ENCODE data around the gene NRXN3. TPM values are rescaled to one million over a fixed set of nuclear protein-coding genes. Genes with fewer than 3 reads are reported as not detected.

The NRXN3 gene
- polyA plus RNA-seq, 1 donor from 2014 or later = not detected

- Mint-ChIP-seq H3K4me3 (no peak overlapping the region), H3K9me3 (peaks cover 0 to 2% (median 0%) of the 10 kb centered on the region in 3 donors), H3K36me3 (no peaks in the 10 kb centered on the region), H3K27me3 (peaks cover 3% of the 10 kb centered on the region), H3K27ac (peak overlapping the region in 1 of 3 donors; percentile 16), H3K4me1 (no peaks in the 10 kb centered on the region)
These were observed 554.9 kb downstream of the NRXN3 start for GRCh38 chr14:78725086-78725485.

- Mint-ChIP-seq H3K36me3 (no peaks in the 10 kb centered on the region), H3K4me3 (no peak overlapping the region), H3K4me1 (no peaks in the 10 kb centered on the region), H3K9me3 (no peaks in the 10 kb centered on the region), H3K27me3 (peaks cover 1% of the 10 kb centered on the region), H3K27ac (no peak overlapping the region)
These were observed 566.9 kb downstream of the NRXN3 start for GRCh38 chr14:78737116-78737515.

GRCh38 chr14:78737601-78738000 lies 567.4 kb downstream of the NRXN3 start:
- Mint-ChIP-seq H3K36me3 (no peaks in the 10 kb centered on the region), H3K4me3 (no peak overlapping the region), H3K27ac (no peak overlapping the region), H3K9me3 (no peaks in the 10 kb centered on the region), H3K27me3 (peaks cover 1% of the 10 kb centered on the region), H3K4me1 (no peaks in the 10 kb centered on the region)

GRCh38 chr14:78746086-78746595 lies 576.0 kb downstream of the NRXN3 start:
- no peak overlapping the region for H3K27ac Mint-ChIP-seq
- no peak overlapping the region for H3K4me3 Mint-ChIP-seq
- no peaks in the 10 kb centered on the region for H3K27me3 Mint-ChIP-seq
- H3K36me3 Mint-ChIP-seq = no peaks in the 10 kb centered on the region
- no peaks in the 10 kb centered on the region for H3K9me3 Mint-ChIP-seq
- H3K4me1 Mint-ChIP-seq = peaks cover 0 to 1% (median 0%) of the 10 kb centered on the region in 3 donors

GRCh38 chr14:78747813-78748212 lies 577.6 kb downstream of the NRXN3 start:
- Mint-ChIP-seq H3K36me3 (no peaks in the 10 kb centered on the region), H3K27me3 (no peaks in the 10 kb centered on the region), H3K4me3 (no peak overlapping the region), H3K4me1 (peaks cover 0 to 1% (median 0%) of the 10 kb centered on the region in 3 donors), H3K9me3 (no peaks in the 10 kb centered on the region), H3K27ac (no peak overlapping the region)

GRCh38 chr14:78752518-78753188 lies 582.5 kb downstream of the NRXN3 start:
- Mint-ChIP-seq H3K27me3 (no peaks in the 10 kb centered on the region), H3K4me3 (no peak overlapping the region), H3K9me3 (peaks cover 0 to 2% (median 0%) of the 10 kb centered on the region in 3 donors), H3K4me1 (peaks cover 0 to under 1% (median 0%) of the 10 kb centered on the region in 3 donors), H3K27ac (no peak overlapping the region), H3K36me3 (no peaks in the 10 kb centered on the region)

- H3K4me1 Mint-ChIP-seq = no peaks in the 10 kb centered on the region
These were observed 583.9 kb downstream of the NRXN3 start for GRCh38 chr14:78754059-78754458.

GRCh38 chr14:78758333-78758732 lies 588.2 kb downstream of the NRXN3 start:
- no peaks in the 10 kb centered on the region for H3K4me1 Mint-ChIP-seq

More at GRCh38 chr14:78754059-78754458, 583.9 kb downstream of the NRXN3 start:
- no peaks in the 10 kb centered on the region for H3K27me3 Mint-ChIP-seq
- no peak overlapping the region for H3K4me3 Mint-ChIP-seq
- H3K9me3 Mint-ChIP-seq = peaks cover 0 to 2% (median 0%) of the 10 kb centered on the region in 3 donors
- H3K36me3 Mint-ChIP-seq = no peaks in the 10 kb centered on the region
- H3K27ac Mint-ChIP-seq = no peak overlapping the region

GRCh38 chr14:78762331-78762730 lies 592.2 kb downstream of the NRXN3 start:
- Mint-ChIP-seq H3K36me3 (no peaks in the 10 kb centered on the region), H3K4me1 (no peaks in the 10 kb centered on the region), H3K27ac (no peak overlapping the region), H3K27me3 (peaks cover 3% of the 10 kb centered on the region), H3K9me3 (peaks cover 0 to 1% (median 0%) of the 10 kb centered on the region in 3 donors), H3K4me3 (no peak overlapping the region)

More at GRCh38 chr14:78758333-78758732, 588.2 kb downstream of the NRXN3 start:
- peaks cover 0 to 2% (median 0%) of the 10 kb centered on the region in 3 donors for H3K9me3 Mint-ChIP-seq
- no peak overlapping the region for H3K27ac Mint-ChIP-seq
- no peak overlapping the region for H3K4me3 Mint-ChIP-seq
- H3K36me3 Mint-ChIP-seq = no peaks in the 10 kb centered on the region
- peaks cover 1% of the 10 kb centered on the region for H3K27me3 Mint-ChIP-seq

GRCh38 chr14:78763746-78764145 lies 593.6 kb downstream of the NRXN3 start:
- Mint-ChIP-seq H3K27me3 (peaks cover 3% of the 10 kb centered on the region), H3K4me1 (no peaks in the 10 kb centered on the region), H3K27ac (no peak overlapping the region), H3K4me3 (no peak overlapping the region), H3K9me3 (peaks cover 0 to 2% (median 0%) of the 10 kb centered on the region in 3 donors), H3K36me3 (no peaks in the 10 kb centered on the region)

GRCh38 chr14:78764240-78764639 lies 594.1 kb downstream of the NRXN3 start:
- H3K4me1 Mint-ChIP-seq = no peaks in the 10 kb centered on the region
- no peak overlapping the region for H3K4me3 Mint-ChIP-seq
- no peaks in the 10 kb centered on the region for H3K36me3 Mint-ChIP-seq
- no peak overlapping the region for H3K27ac Mint-ChIP-seq
- peaks cover 3% of the 10 kb centered on the region for H3K27me3 Mint-ChIP-seq
- peaks cover 0 to 2% (median 0%) of the 10 kb centered on the region in 3 donors for H3K9me3 Mint-ChIP-seq

- Mint-ChIP-seq H3K9me3 (peaks cover 0 to 2% (median 0%) of the 10 kb centered on the region in 3 donors), H3K4me1 (no peaks in the 10 kb centered on the region), H3K4me3 (no peak overlapping the region), H3K27me3 (peaks cover 3% of the 10 kb centered on the region), H3K36me3 (no peaks in the 10 kb centered on the region), H3K27ac (no peak overlapping the region)
These were observed 594.5 kb downstream of the NRXN3 start for GRCh38 chr14:78764645-78765044.

- H3K9me3 Mint-ChIP-seq = peaks cover 0 to 2% (median 0%) of the 10 kb centered on the region in 3 donors
- H3K36me3 Mint-ChIP-seq = no peaks in the 10 kb centered on the region
These were observed 597.3 kb downstream of the NRXN3 start for GRCh38 chr14:78767436-78767835.

GRCh38 chr14:78782551-78782950 lies 612.4 kb downstream of the NRXN3 start:
- Mint-ChIP-seq H3K27me3 (peaks cover 3% of the 10 kb centered on the region), H3K4me3 (no peak overlapping the region), H3K36me3 (no peaks in the 10 kb centered on the region), H3K27ac (no peak overlapping the region), H3K4me1 (no peaks in the 10 kb centered on the region), H3K9me3 (peaks cover 2 to 8% (median 6%) of the 10 kb centered on the region in 3 donors)

More at GRCh38 chr14:78767436-78767835, 597.3 kb downstream of the NRXN3 start:
- H3K4me1 Mint-ChIP-seq = no peaks in the 10 kb centered on the region
- H3K27ac Mint-ChIP-seq = no peak overlapping the region
- peaks cover 2% of the 10 kb centered on the region for H3K27me3 Mint-ChIP-seq
- no peak overlapping the region for H3K4me3 Mint-ChIP-seq

- Mint-ChIP-seq H3K27ac (no peak overlapping the region), H3K36me3 (no peaks in the 10 kb centered on the region), H3K9me3 (peaks cover 0 to 4% (median 4%) of the 10 kb centered on the region in 3 donors), H3K4me1 (no peaks in the 10 kb centered on the region), H3K4me3 (no peak overlapping the region), H3K27me3 (peaks cover 5% of the 10 kb centered on the region)
These were observed 615.1 kb downstream of the NRXN3 start for GRCh38 chr14:78785265-78785664.
